Stimulated activated CD4-positive, alpha-beta T cell treated with anti-CD3 and anti-CD28 coated beads, Interleukin-12 subunit alpha, Interleukin-12 subunit beta, amount 100 ng/mL, for 48 hours (primary cell): Measurements from ENCODE around the gene SP140.

Experiments used
- DNase-seq, 3 donors: peaks; one replicate each; pipeline ENCODE4 v3.0.0-alpha.2; 2020; ENCODE audit warnings: low read depth in 2 of 3, low spot score in 1 of 3

SP140 gene

GRCh38 chr2:230362030-230362691 lies 136.6 kb downstream of the SP140 start:
- no peak for DNase-seq
